Duodenal mucosa (tissue), 2 donors: ENCODE measurements around the gene USP19.

ENCODE experiments used
- H3K27ac ChIP-seq: one replicate; pipeline ENCODE4 v1.7.0; 2013; ENCODE audit warnings: low read depth, low read length
- H3K27me3 ChIP-seq, 2 donors: one replicate each; pipeline ENCODE4 v1.7.0; 2013; ENCODE audit warnings: low read length in 2 of 2, control low read depth in 1 of 2; ENCODE audit not compliant: insufficient read depth in 2 of 2, control insufficient read depth in 1 of 2
- H3K36me3 ChIP-seq, 2 donors: one replicate each; pipeline ENCODE4 v1.7.0; 2013; ENCODE audit warnings: low read length in 2 of 2, control low read depth in 1 of 2; ENCODE audit not compliant: insufficient read depth in 2 of 2, control insufficient read depth in 1 of 2
- H3K4me1 ChIP-seq, 2 donors: one replicate each; pipeline ENCODE4 v1.7.0; 2013; ENCODE audit warnings: low read length in 2 of 2, control low read depth in 1 of 2; ENCODE audit not compliant: insufficient read depth in 2 of 2, control insufficient read depth in 1 of 2
- H3K4me3 ChIP-seq, 2 donors: one replicate each; pipeline ENCODE4 v1.7.0; 2013; ENCODE audit warnings: low read length in 2 of 2, low read depth in 1 of 2
- H3K9ac ChIP-seq, 2 donors: one replicate each; pipeline ENCODE4 v1.7.0; 2013; ENCODE audit warnings: low read length in 2 of 2, low read depth in 1 of 2
- H3K9me3 ChIP-seq, 2 donors: one replicate each; pipeline ENCODE4 v1.7.0; 2013; ENCODE audit warnings: low read length in 2 of 2, control low read depth in 1 of 2; ENCODE audit not compliant: control insufficient read depth in 1 of 2

USP19 gene

GRCh38 chr3:49158792-49159191, 38.2 kb upstream of the USP19 start:
- Histone ChIP-seq H3K9ac (no peak overlapping the region), H3K9me3 (no peaks in the 10 kb centered on the region), H3K27ac (no peak overlapping the region), H3K4me3 (no peak overlapping the region), H3K4me1 (no peaks in the 10 kb centered on the region), H3K27me3 (no peaks in the 10 kb centered on the region), H3K36me3 (peaks cover 11 to 16% of the 10 kb centered on the region in 2 donors)

GRCh38 chr3:49158103-49158709, 37.6 kb upstream of the USP19 start:
- peaks cover 6 to 10% of the 10 kb centered on the region in 2 donors for H3K36me3 ChIP-seq
- H3K4me3 ChIP-seq: no peak overlapping the region
- H3K9me3 ChIP-seq: no peaks in the 10 kb centered on the region
- H3K4me1 ChIP-seq: no peaks in the 10 kb centered on the region
- H3K27me3 ChIP-seq: no peaks in the 10 kb centered on the region
- no peak overlapping the region for H3K27ac ChIP-seq
- H3K9ac ChIP-seq: no peak overlapping the region

- H3K27ac ChIP-seq: no peak overlapping the region
- H3K4me1 ChIP-seq: no peaks in the 10 kb centered on the region
- no peaks in the 10 kb centered on the region for H3K9me3 ChIP-seq
- no peak overlapping the region for H3K9ac ChIP-seq
- no peak overlapping the region for H3K4me3 ChIP-seq
- H3K27me3 ChIP-seq: no peaks in the 10 kb centered on the region
- H3K36me3 ChIP-seq: peaks cover 0 to 4% of the 10 kb centered on the region in 2 donors
Measured at GRCh38 chr3:49157289-49157688, 36.7 kb upstream of the USP19 start.

GRCh38 chr3:49153349-49153912, 32.8 kb upstream of the USP19 start:
- no peak overlapping the region for H3K9ac ChIP-seq
- H3K36me3 ChIP-seq: no peaks in the 10 kb centered on the region
- no peaks in the 10 kb centered on the region for H3K27me3 ChIP-seq
- H3K27ac ChIP-seq: no peak overlapping the region
- H3K4me1 ChIP-seq: no peaks in the 10 kb centered on the region
- no peaks in the 10 kb centered on the region for H3K9me3 ChIP-seq
- H3K4me3 ChIP-seq: no peak overlapping the region

- Histone ChIP-seq H3K36me3 (no peaks in the 10 kb centered on the region), H3K9ac (no peak overlapping the region), H3K27ac (no peak overlapping the region), H3K27me3 (no peaks in the 10 kb centered on the region), H3K4me3 (no peak overlapping the region), H3K4me1 (no peaks in the 10 kb centered on the region), H3K9me3 (no peaks in the 10 kb centered on the region)
Measured at GRCh38 chr3:49151610-49152009, 31.0 kb upstream of the USP19 start.

- H3K4me1 ChIP-seq: no peaks in the 10 kb centered on the region
- no peaks in the 10 kb centered on the region for H3K9me3 ChIP-seq
- H3K36me3 ChIP-seq: no peaks in the 10 kb centered on the region
- no peak overlapping the region for H3K9ac ChIP-seq
- no peak overlapping the region for H3K4me3 ChIP-seq
- H3K27me3 ChIP-seq: no peaks in the 10 kb centered on the region
- no peak overlapping the region for H3K27ac ChIP-seq
Measured at GRCh38 chr3:49148159-49148558, 27.5 kb upstream of the USP19 start.

GRCh38 chr3:49140080-49140479, 19.5 kb upstream of the USP19 start:
- Histone ChIP-seq H3K9ac (no peak overlapping the region), H3K4me1 (no peaks in the 10 kb centered on the region), H3K27ac (no peak overlapping the region), H3K36me3 (no peaks in the 10 kb centered on the region), H3K4me3 (no peak overlapping the region), H3K9me3 (no peaks in the 10 kb centered on the region), H3K27me3 (peaks cover 4 to 9% of the 10 kb centered on the region in 2 donors)

GRCh38 chr3:49135499-49135898, 14.9 kb upstream of the USP19 start:
- Histone ChIP-seq H3K9me3 (no peaks in the 10 kb centered on the region), H3K27ac (no peak overlapping the region), H3K36me3 (peaks cover 0 to 4% of the 10 kb centered on the region in 2 donors), H3K9ac (no peak overlapping the region), H3K4me1 (peaks cover 9 to 18% of the 10 kb centered on the region in 2 donors), H3K4me3 (no peak overlapping the region), H3K27me3 (peaks cover 4 to 9% of the 10 kb centered on the region in 2 donors)

- no peak overlapping the region for H3K27ac ChIP-seq
- no peaks in the 10 kb centered on the region for H3K9me3 ChIP-seq
- no peak overlapping the region for H3K4me3 ChIP-seq
- H3K9ac ChIP-seq: no peak overlapping the region
- H3K4me1 ChIP-seq: peaks cover 9 to 18% of the 10 kb centered on the region in 2 donors
- H3K36me3 ChIP-seq: peaks cover 0 to 7% of the 10 kb centered on the region in 2 donors
- H3K27me3 ChIP-seq: peaks cover 4 to 7% of the 10 kb centered on the region in 2 donors
Measured at GRCh38 chr3:49134471-49135265, 14.0 kb upstream of the USP19 start.

GRCh38 chr3:49133226-49133951, 12.8 kb upstream of the USP19 start:
- H3K9ac ChIP-seq: peak overlapping the region; percentile 64 to 85
- peak overlapping the region; percentile 79 for H3K27ac ChIP-seq
- H3K36me3 ChIP-seq: peaks cover 0 to 12% of the 10 kb centered on the region in 2 donors
- peak overlapping the region; percentile 86 for H3K4me3 ChIP-seq
- H3K27me3 ChIP-seq: peaks cover 4 to 5% of the 10 kb centered on the region in 2 donors
- peaks cover 9 to 18% of the 10 kb centered on the region in 2 donors for H3K4me1 ChIP-seq
- no peaks in the 10 kb centered on the region for H3K9me3 ChIP-seq
